NT2/D1 (cell line): ENCODE data around the gene CACNB2.

ENCODE experiments used
- DNase-seq: peaks from one replicate; pipeline ENCODE4 v3.0.0-alpha.2; 2011; ENCODE audit warnings: low read depth, low spot score
- H3K27me3 ChIP-seq: 2 replicates; pipeline ENCODE4 v1.6.0; 2011; ENCODE audit warnings: mild to moderate bottlenecking; ENCODE audit not compliant: insufficient read length, insufficient read depth
- H3K36me3 ChIP-seq: 2 replicates; pipeline ENCODE4 v1.6.1; 2011; ENCODE audit warnings: mild to moderate bottlenecking, low read length, mixed read lengths; ENCODE audit not compliant: insufficient read depth, insufficient read length
- H3K4me1 ChIP-seq: 2 replicates; pipeline ENCODE4 v1.5.1; 2011; ENCODE audit not compliant: insufficient read depth, insufficient read length
- H3K4me3 ChIP-seq: 2 replicates; pipeline ENCODE4 v1.5.1; 2011; ENCODE audit warnings: low read depth; ENCODE audit not compliant: insufficient read length
- H3K9ac ChIP-seq: 2 replicates; pipeline ENCODE4 v1.6.0; 2011; ENCODE audit warnings: low read depth; ENCODE audit not compliant: insufficient read length
- H3K9me3 ChIP-seq: 2 replicates; pipeline ENCODE4 v1.5.1; 2011; ENCODE audit warnings: mild to moderate bottlenecking, low read length; ENCODE audit not compliant: insufficient read depth
- SUZ12 ChIP-seq: IDR thresholded peaks from 2 replicates; pipeline ENCODE4 v1.6.1; 2011; ENCODE audit not compliant: insufficient read length, insufficient read depth; ENCODE audit errors: extremely low read depth
- YY1 ChIP-seq: IDR thresholded peaks from 2 replicates; pipeline ENCODE4 v1.6.1; 2011; ENCODE audit not compliant: insufficient read length, insufficient read depth
- ZNF274 ChIP-seq: IDR thresholded peaks from 2 replicates; pipeline ENCODE4 v1.6.1; 2011; ENCODE audit warnings: mild to moderate bottlenecking, low read depth, low read length

CACNB2 gene

DNA sequence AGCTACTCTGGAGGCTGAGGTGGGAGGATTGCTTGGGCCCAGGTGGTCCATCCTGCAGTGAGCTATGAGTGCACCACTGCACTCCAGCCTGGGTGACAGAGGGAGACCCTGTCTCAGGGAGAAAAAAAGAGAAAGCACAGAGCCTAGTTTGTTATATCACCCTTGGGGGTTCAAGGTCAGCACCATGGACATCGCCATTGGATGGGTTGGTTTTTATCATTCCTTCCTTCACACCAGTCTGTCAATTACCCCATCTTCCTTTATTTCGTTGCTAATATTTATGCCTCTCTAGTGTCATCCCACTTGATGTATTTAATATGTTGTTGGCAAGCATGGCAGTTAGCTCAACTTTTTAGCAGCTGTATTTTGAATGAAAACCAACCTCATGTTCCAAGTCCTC is 328.9 kb downstream of the CACNB2 start:
- Histone ChIP-seq H3K9me3 (no peaks in the 10 kb centered on the region), H3K4me1 (no peaks in the 10 kb centered on the region), H3K27me3 (no peaks in the 10 kb centered on the region), H3K4me3 (no peak overlapping the region), H3K9ac (no peak overlapping the region), H3K36me3 (no peaks in the 10 kb centered on the region)
- no peak for DNase-seq
- TF ChIP-seq ZNF274 = no peak
- no peak for TF ChIP-seq SUZ12
- no peak for TF ChIP-seq YY1

DNA sequence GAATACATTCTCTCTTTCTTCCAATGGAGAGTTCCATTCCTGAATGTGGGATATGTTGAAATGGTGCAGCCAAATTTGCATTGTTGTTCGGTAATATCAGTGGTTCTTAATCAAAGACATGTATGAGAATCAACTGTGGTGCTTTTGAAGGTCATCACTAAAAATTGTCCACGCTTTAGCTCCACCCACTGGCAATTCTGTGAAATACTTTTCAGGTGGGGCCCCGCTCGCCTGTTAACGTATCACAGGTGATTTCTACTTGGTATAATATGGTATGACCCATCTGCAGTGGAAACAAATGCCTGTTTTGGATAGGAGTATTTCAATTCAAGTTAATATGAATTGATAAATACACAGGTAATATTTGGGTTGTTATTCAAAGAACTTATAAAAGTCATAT is 332.8 kb downstream of the CACNB2 start:
- Histone ChIP-seq H3K4me3 (no peak overlapping the region), H3K9me3 (no peaks in the 10 kb centered on the region), H3K36me3 (no peaks in the 10 kb centered on the region), H3K4me1 (no peaks in the 10 kb centered on the region), H3K27me3 (no peaks in the 10 kb centered on the region), H3K9ac (no peak overlapping the region)
- no peak for TF ChIP-seq ZNF274
- TF ChIP-seq SUZ12 = no peak
- TF ChIP-seq YY1 = no peak
- no peak for DNase-seq

DNA sequence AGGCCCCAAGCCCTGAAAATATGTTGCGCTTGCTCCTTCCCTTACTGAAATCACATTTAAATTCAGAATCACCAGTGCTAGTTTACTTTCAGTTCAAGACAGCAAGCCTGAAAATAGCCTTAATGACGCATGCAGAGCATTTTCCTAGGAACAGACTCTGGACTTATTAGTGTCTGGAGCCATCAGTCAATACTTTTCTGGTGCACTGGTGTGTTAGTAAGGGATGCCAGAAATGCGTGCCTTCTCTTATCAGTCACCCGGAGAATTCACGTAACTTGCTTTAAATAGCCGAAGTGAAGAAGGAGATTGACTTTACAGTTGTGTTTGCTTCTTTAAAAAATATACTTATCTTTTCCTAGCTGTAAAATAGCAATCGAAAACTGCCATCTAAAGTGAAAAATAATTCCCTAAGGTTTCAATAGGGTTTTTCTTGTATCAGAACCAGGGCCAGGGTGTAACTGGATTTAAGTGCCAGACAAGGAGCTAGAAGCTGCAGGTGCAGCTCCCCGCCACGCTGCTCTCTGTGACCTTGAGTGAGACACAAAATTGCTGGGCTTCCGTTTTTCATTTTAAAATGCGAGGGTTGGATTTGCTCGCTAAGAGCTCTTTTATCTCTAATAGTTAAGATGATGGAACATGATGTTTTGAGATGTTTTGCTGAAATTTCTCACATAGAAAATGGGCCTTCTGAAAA is 333.3 kb downstream of the CACNB2 start:
- Histone ChIP-seq H3K27me3 (no peaks in the 10 kb centered on the region), H3K4me3 (no peak overlapping the region), H3K9me3 (no peaks in the 10 kb centered on the region), H3K9ac (no peak overlapping the region), H3K36me3 (no peaks in the 10 kb centered on the region), H3K4me1 (no peaks in the 10 kb centered on the region)
- no peak for DNase-seq
- TF ChIP-seq ZNF274 = no peak
- TF ChIP-seq SUZ12 = no peak
- TF ChIP-seq YY1 = no peak

DNA sequence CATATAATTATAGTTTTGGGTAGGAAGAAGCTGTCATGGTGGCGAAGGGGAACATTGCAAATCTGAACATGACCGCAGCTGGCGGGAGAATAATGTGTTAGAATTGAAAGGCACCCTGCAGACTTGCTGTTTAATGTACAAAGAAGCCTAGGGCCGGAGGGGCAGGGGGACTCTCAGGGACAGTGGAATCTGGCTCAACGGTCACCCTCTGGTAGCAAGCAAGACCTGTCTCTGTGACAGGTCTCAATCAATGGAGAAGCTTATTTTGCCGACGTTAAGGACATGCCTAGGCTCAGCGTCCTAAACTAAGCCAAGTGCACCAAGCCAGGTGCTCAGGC is 333.9 kb downstream of the CACNB2 start:
- Histone ChIP-seq H3K36me3 (no peaks in the 10 kb centered on the region), H3K9ac (no peak overlapping the region), H3K9me3 (no peaks in the 10 kb centered on the region), H3K4me3 (no peak overlapping the region), H3K4me1 (no peaks in the 10 kb centered on the region), H3K27me3 (no peaks in the 10 kb centered on the region)
- no peak for DNase-seq
- TF ChIP-seq YY1 (no peak), ZNF274 (no peak), SUZ12 (no peak)

DNA sequence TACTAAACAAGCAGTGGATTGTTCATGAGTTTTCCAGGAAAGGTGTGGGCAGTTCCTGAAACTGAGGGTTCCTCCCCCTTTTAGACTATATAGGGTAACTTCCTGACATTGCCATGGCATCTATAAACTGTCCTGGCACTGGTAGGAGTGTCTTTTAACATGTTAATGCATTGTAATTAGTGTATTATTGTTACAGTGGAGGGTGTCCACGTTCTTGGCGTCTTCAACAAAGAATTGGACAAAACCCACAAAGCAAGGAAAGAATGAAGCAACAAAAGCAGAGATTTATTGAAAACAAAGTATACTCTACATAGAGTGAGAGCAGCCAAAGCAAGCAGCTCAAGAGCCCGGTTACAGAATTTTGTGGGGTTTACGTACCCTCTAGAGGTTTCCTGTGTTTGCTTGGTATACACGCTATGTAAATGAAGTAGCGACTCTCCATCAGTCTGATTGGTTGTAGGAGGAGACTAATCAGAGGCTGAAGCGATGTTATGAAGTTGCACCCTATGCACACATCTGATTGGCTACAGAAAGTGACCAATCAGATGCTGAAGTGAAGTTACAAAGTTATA is 335.9 kb downstream of the CACNB2 start:
- Histone ChIP-seq H3K4me3 (no peak overlapping the region), H3K4me1 (no peaks in the 10 kb centered on the region), H3K36me3 (no peaks in the 10 kb centered on the region), H3K9me3 (no peaks in the 10 kb centered on the region), H3K9ac (no peak overlapping the region), H3K27me3 (no peaks in the 10 kb centered on the region)
- no peak for DNase-seq
- TF ChIP-seq SUZ12 = no peak
- TF ChIP-seq ZNF274 = no peak
- TF ChIP-seq YY1 = no peak

DNA sequence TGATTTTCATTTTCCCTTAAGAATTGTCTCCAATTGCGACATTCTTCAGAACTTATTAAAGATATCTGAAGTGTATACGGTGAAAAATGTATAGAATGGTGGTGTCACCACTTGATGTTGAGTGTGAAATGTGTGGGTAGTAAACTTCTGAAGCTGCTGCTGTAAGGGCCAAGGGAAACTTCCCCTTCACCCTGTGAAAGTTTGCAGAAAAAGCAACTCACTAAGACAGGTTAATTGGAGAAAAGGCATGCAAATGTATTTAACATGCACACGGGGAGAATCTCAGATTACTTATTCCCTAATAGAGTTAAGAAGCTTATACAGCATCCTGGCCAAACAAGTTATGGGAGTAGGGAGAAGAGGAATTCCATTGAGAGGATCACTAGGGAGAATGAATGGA is 338.1 kb downstream of the CACNB2 start:
- no peaks in the 10 kb centered on the region for H3K27me3 ChIP-seq
- no peaks in the 10 kb centered on the region for H3K9me3 ChIP-seq
- DNase-seq = no peak
- no peak overlapping the region for H3K4me3 ChIP-seq
- H3K36me3 ChIP-seq = no peaks in the 10 kb centered on the region
- no peaks in the 10 kb centered on the region for H3K4me1 ChIP-seq
- TF ChIP-seq YY1 = no peak
- TF ChIP-seq ZNF274 = no peak
- TF ChIP-seq SUZ12 = no peak
- H3K9ac ChIP-seq = no peak overlapping the region

DNA sequence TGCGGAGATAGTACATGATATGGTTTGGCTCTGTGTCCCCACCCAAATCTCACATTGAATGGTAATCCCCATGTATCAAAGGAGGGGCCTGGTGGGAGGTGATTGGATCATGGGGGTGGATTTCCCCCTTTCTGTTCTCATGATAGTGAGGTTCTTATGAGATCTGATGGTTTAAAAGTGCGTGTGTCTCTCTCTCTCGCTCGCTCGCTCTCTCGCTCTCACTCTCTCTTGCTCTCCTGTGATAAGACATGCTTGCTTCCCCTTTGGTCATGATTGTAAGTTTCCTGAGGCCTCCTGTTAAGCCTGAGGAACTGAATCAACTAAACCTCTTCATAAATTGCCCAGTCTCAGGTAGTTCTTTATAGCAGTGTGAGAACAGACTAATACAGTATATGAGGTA is 339.3 kb downstream of the CACNB2 start:
- Histone ChIP-seq H3K9ac (no peak overlapping the region), H3K36me3 (no peaks in the 10 kb centered on the region), H3K4me1 (no peaks in the 10 kb centered on the region), H3K27me3 (no peaks in the 10 kb centered on the region), H3K9me3 (no peaks in the 10 kb centered on the region), H3K4me3 (no peak overlapping the region)
- DNase-seq = no peak
- TF ChIP-seq YY1 (no peak), SUZ12 (no peak), ZNF274 (no peak)
